Hepatocyte (in vitro differentiated cells): ENCODE measurements around the gene GTSE1.

ENCODE experiments used
- CTCF ChIP-seq: fragments of 200-600 bp; sonication (generic); IDR thresholded peaks from 2 replicates; pipeline ENCODE4 v1.5.1; 2016; ENCODE audit warnings: antibody characterized with exemption, mild to moderate bottlenecking; ENCODE audit not compliant: poor library complexity
- EZH2 ChIP-seq: fragments of 200-600 bp; sonication (generic); IDR thresholded peaks from 2 replicates; pipeline ENCODE4 v1.6.1; 2016; ENCODE audit warnings: antibody characterized with exemption, mild to moderate bottlenecking, borderline replicate concordance

DNA sequence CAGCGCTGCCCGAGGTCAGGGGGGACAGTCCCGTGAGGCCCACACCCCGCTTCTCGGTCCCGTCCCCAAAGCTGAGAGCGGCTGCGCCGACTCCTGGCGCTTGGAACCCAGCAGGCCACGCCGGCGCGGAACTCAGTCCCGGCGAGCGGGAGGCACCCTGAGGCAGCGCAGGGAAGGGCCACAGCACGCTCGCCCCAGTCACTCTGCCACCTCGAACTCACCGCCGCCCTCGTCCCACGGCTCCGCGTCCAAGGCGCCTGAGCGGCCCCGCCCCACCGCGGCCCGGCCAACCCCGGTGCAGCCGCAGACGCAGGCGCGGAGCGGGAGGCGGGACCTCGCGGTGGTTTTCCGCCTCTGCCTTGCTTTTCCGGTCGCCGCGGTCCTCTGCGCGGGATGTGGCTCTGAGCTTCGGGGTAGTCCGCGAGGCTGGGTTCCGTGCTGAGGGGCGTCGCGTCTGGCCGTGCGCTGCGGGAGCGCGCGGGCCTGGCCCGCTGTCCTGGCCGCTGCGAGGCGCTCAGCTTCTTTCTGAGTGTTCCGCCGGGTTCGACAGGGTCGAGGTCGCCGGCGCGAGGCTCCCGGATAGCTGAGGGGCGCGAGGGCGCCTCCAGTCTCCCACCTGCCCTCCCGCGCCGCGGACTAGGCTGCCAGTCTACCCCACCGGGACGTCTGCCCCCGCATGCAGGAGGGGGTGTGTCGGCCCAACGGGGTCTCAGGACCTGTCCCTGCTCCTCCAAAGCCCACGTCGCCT lies 46.5 kb upstream of the GTSE1 start, which contains the start of gene CDPF1:
- TF ChIP-seq CTCF, result no peak
- TF ChIP-seq EZH2, result no peak
